Sigmoid colon (tissue), 4 donors: Measurements from ENCODE around the gene SYK.

ENCODE experiments used
- CTCF ChIP-seq, 4 experiments: fragments of 450-650 bp in 3 of 4; fragments of 200-600 bp in 1 of 4; IDR thresholded peaks; one replicate each; pipeline ENCODE4 v1.5.1; 2016 to 2019; ENCODE audit warnings: antibody characterized with exemption in 4 of 4, mild to moderate bottlenecking in 3 of 4, moderate library complexity in 2 of 4
- EP300 ChIP-seq, 4 donors: sonication (generic); formaldehyde crosslinking; IDR thresholded peaks; one replicate each; pipeline ENCODE4 v1.6.1; 2017; ENCODE audit warnings: antibody characterized with exemption in 4 of 4
- POLR2A ChIP-seq, 2 donors: fragments of 450-650 bp; IDR thresholded peaks; one replicate each; pipeline ENCODE4 v1.6.1; 2016; ENCODE audit warnings: antibody characterized with exemption in 2 of 2, mild to moderate bottlenecking in 2 of 2, moderate library complexity in 2 of 2
- POLR2AphosphoS5 ChIP-seq, 4 donors: sonication (generic); formaldehyde crosslinking; IDR thresholded peaks; one replicate each; pipeline ENCODE4 v1.6.1; 2017; ENCODE audit warnings: antibody characterized with exemption in 4 of 4

- TF ChIP-seq CTCF (IDR thresholded peaks at IDR 0.05) (no peak), POLR2A (IDR thresholded peaks at IDR 0.05) (no peak), POLR2AphosphoS5 (IDR thresholded peaks at IDR 0.05) (no peak), EP300 (IDR thresholded peaks at IDR 0.05) (no peak)
These were observed 93.5 kb downstream of the SYK start for GRCh38 chr9:90894986-90895687.
